Activated CD4-positive, alpha-beta T cell treated with anti-CD3 and anti-CD28 coated beads for 36 hours (primary cell): ENCODE measurements around the gene NIT1. TPM values are rescaled to one million over a fixed set of nuclear protein-coding genes. Genes with fewer than 3 reads are reported as not detected.

Source experiments
- ATAC-seq: fragments of 200-7000 bp; cut with Tn5 transposase; one replicate; pipeline ENCODE4 v1.10.0; 2021; ENCODE audit warnings: mild to moderate bottlenecking, moderate library complexity
- CTCF ChIA-PET: fragments of 350-600 bp; sonication (Branson Sonifier 250); formaldehyde crosslinking; loops from one replicate; lab custom pipeline; 2021; ENCODE audit warnings: antibody characterized with exemption; lab: Charles Lee
- POLR2A ChIA-PET: fragments of 350-600 bp; sonication (Branson Sonifier 250); formaldehyde crosslinking; loops from one replicate; lab custom pipeline; 2021; ENCODE audit warnings: antibody characterized with exemption, inconsistent platforms; lab: Charles Lee
- DNase-seq: peaks from one replicate; pipeline ENCODE4 v3.0.0-alpha.2; 2020
- H3K27ac Mint-ChIP-seq: one replicate; pipeline ENCODE4 v1.8.0; 2021; ENCODE audit warnings: mixed read lengths
- H3K27me3 Mint-ChIP-seq: one replicate; pipeline ENCODE4 v1.8.0; 2021; ENCODE audit warnings: mixed read lengths
- H3K36me3 Mint-ChIP-seq: one replicate; pipeline ENCODE4 v1.8.0; 2021; ENCODE audit warnings: low read depth, mixed read lengths
- H3K4me1 Mint-ChIP-seq: one replicate; pipeline ENCODE4 v1.8.0; 2021; ENCODE audit warnings: mixed read lengths
- H3K4me3 Mint-ChIP-seq: one replicate; pipeline ENCODE4 v1.8.0; 2021; ENCODE audit warnings: mild to moderate bottlenecking, moderate library complexity, mixed read lengths
- H3K9me3 Mint-ChIP-seq: one replicate; pipeline ENCODE4 v1.8.0; 2021; ENCODE audit warnings: low read depth, mixed read lengths
- intact Hi-C, 2 experiments: fragments of 100-400 bp; cut with DNase I in 1 of 2; cut with micrococcal nuclease in 1 of 2; formaldehyde crosslinking; loops; one replicate each; pipeline versions ENCODE4 v1.14.2 to v1.15.1; 2022 to 2024; cut with DNase I, micrococcal nuclease
- total RNA-seq, 2 experiments: library from RNA; stranded (reverse); gene quantifications; one replicate each; pipeline ENCODE4 v1.2.3, GENCODE V29; 2021

NIT1 gene
- total RNA-seq, 2 experiments from 2014 or later: 58.2 to 62.1 TPM

DNA sequence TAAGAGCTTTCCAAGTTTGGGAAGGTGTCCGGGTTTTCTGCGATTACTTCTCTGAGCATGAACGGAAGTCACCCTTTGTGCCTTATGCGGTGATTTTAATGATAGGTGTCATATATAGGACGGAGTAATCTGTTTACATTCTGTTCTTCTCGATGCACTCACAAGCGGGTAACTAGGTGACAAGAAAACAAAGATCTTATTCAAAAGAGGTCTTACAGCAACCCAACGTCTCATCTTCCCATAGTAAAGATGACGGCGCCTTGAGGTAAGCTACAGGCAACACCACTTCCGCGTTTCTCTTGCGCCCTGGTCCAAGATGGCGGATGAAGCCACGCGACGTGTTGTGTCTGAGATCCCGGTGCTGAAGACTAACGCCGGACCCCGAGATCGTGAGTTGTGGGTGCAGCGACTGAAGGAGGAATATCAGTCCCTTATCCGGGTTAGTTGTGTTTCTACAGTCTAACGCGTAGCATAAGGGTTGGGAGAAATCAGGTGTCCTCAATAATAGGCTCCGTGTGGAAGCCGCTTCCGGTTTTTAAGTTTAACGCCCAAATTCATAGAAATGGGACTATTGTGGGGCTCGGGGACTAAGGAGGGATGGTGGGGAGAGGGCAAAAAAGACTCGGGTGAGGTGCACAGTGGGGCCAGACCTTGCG lies 35.9 kb downstream of the NIT1 start, which contains the start of gene UFC1:
TSS of gene UFC1 (plus strand) at position 297 of the 656 bp plus-strand sequence. CDS start at position 317, 20 bp downstream.
- ChIA-PET POLR2A (interaction anchor here (0.5 to 2.6 kb wide), 8 partner anchors 12 to 244 kb away, joined by 3 to 13 read pairs (median 5); partner anchors contain the start of genes ARHGAP30, DEDD, NIT1 and PFDN2), CTCF (interaction anchor here (0.8 to 2.7 kb wide), 9 partner anchors 12 to 228 kb away, joined by 3 to 14 read pairs (median 5); partner anchors contain the start of genes DEDD, NIT1, PFDN2 and PPOX)
- Mint-ChIP-seq H3K4me1 (peaks cover 19% of the 10 kb centered on the region), H3K9me3 (no peaks in the 10 kb centered on the region), H3K36me3 (peaks cover 11% of the 10 kb centered on the region), H3K4me3 (peak within 1 kb of the TSS; percentile 94), H3K27me3 (no peaks in the 10 kb centered on the region), H3K27ac (peak within 1 kb of the TSS; percentile 99)
- DNase-seq (peak; percentile 89), ATAC-seq (peak; percentile 98)
- intact Hi-C loops: loop anchor here (1.0 to 5.0 kb wide), 6 partner anchors 21 to 107 kb away; partner anchors contain the start of genes DEDD (in 2 of the 2), ARHGAP30 (in 1 of the 2), NIT1 (in 1 of the 2) and PFDN2 (in 1 of the 2)

DNA sequence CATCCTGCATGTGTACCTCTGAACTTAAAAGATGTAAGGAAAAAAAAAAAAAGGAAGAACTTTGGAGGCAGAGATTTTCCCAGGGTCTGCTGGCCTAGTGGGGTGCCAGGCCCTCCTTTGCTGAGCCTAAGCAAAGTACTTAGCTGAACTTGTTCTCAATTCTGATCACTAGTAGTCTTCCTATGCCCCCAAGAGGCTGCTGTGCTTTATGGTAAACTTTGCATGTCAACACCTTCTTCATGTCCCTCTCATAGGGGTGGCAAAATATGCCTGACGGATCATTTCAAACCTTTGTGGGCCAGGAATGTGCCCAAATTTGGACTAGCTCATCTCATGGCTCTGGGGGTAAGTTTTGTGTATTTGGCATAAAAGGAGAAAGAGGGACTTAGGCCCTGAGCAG lies 40.0 kb downstream of the NIT1 start:
- POLR2A ChIA-PET: interaction anchor here (0.6 to 1.1 kb wide), 2 partner anchors 9 to 28 kb away, joined by 4 to 10 read pairs; partner anchors contain the start of gene PPOX
- peaks cover 30% of the 10 kb centered on the region for H3K36me3 Mint-ChIP-seq
- CTCF ChIA-PET: interaction anchor here (0.7 to 1.7 kb wide), 7 partner anchors 8 to 213 kb away, joined by 3 to 11 read pairs (median 4); partner anchors contain the start of gene PPOX
- no peak overlapping the region for H3K27ac Mint-ChIP-seq
- intact Hi-C loops: loop anchor here (2.0 kb wide), 3 partner anchors 19 to 89 kb away; partner anchors contain the start of genes ARHGAP30 (in 1 of the 2), B4GALT3 (in 1 of the 2), NIT1 (in 1 of the 2) and PFDN2 (in 1 of the 2)
- H3K4me1 Mint-ChIP-seq: peaks cover 48% of the 10 kb centered on the region
- H3K9me3 Mint-ChIP-seq: no peaks in the 10 kb centered on the region
- ATAC-seq (no peak), DNase-seq (no peak)
- no peak overlapping the region for H3K4me3 Mint-ChIP-seq
- no peaks in the 10 kb centered on the region for H3K27me3 Mint-ChIP-seq

DNA sequence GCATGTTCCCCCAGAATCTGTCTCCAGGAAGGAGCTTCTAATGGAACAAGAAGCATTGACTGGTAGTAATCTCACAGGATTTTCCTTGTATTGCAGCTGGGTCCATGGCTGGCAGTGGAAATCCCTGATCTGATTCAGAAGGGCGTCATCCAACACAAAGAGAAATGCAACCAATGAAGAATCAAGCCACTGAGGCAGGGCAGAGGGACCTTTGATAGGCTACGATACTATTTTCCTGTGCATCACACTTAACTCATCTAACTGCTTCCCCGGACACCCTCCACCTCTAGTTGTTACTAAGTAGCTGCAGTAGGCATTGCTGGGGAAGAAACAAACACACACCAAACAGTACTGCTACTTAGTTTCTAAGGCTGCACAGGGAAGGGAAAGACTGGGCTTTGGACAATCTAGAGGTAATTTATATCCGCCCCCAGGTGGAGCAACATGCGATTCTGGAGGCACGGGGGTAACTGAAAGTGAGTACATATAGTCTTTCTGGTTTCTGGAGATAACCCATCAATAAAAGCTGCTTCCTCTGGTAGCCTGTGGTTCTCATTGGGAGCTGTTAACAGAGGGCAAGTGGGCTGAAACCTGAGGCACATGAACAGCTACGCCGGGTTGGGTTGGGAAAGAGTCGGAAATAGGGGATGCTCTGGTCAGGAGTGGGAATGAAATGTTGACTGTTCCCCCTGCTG lies 40.6 kb downstream of the NIT1 start:
- ChIA-PET POLR2A (interaction anchor here (0.6 kb wide), 2 partner anchors 28 to 231 kb away, joined by 3 to 10 read pairs; no protein-coding TSS in a partner anchor), CTCF (interaction anchor here (0.8 to 1.7 kb wide), 5 partner anchors 8 to 212 kb away, joined by 3 to 11 read pairs (median 4); partner anchors contain the start of gene PPOX)
- H3K4me1 Mint-ChIP-seq: peaks cover 49% of the 10 kb centered on the region
- peak overlapping the region; percentile 79 for H3K4me3 Mint-ChIP-seq
- peaks cover 36% of the 10 kb centered on the region for H3K36me3 Mint-ChIP-seq
- peak overlapping the region; percentile 81 for H3K27ac Mint-ChIP-seq
- ATAC-seq (no peak), DNase-seq (no peak)
- H3K27me3 Mint-ChIP-seq: no peaks in the 10 kb centered on the region
- H3K9me3 Mint-ChIP-seq: no peaks in the 10 kb centered on the region
- intact Hi-C loops: loop anchor here (1.0 to 2.0 kb wide), 9 partner anchors 18 to 112 kb away; partner anchors contain the start of genes B4GALT3 (in 2 of the 2), NIT1 (in 2 of the 2), PFDN2 (in 2 of the 2) and ARHGAP30 (in 1 of the 2)

DNA sequence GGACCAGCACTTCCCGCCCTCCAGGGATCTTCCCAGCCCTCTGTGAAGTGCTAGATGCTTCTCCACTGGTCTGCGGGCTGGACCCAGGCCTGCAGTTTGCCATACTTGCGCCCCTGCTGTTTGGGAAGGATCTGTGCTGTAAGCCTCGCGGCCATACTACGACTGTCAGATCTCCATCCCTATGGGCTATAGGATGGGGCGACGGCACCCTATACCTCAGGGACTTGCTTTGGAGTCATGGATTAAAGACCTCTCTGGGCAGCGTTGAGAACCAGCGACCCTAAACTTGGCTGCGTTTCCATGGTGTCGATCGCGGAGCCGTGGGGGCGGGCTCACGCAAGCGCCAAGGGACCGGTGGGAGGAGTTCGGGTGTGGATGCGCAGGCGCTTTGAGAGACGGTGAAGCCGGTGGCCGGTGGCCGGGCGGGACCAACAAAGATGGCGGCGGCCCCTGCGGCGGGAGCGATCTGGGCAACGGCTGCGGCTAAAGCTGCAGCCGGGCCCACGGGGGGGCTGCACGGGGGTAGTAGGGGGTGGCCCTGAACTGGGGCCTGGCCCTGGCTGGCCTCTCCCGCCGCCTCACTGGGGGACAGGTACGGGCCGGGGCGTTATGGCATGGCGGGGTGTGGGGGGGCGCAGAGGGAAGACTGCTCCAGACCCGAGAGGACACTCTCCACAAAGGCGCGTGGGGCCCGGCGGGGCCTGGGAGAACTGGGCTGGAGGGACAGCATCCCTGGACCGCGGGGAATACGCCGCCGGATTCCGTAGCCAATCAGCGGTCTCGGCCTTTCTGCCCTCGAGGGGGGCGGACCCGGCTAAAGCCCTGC lies 41.4 kb downstream of the NIT1 start, which contains the start of gene USP21:
TSS of gene USP21 (plus strand) at position 414 of the 826 bp plus-strand sequence. CDS start 1,141 bp downstream, outside the sequence.
- ChIA-PET CTCF (no interaction called here), POLR2A (interaction anchor here (0.7 kb wide), 1 partner anchor 12 kb away, joined by 3 read pairs; no protein-coding TSS in a partner anchor)
- ATAC-seq (peak; percentile 96), DNase-seq (peak; percentile 95)
- Mint-ChIP-seq H3K9me3 (no peaks in the 10 kb centered on the region), H3K4me1 (peaks cover 50% of the 10 kb centered on the region), H3K27me3 (no peaks in the 10 kb centered on the region), H3K4me3 (peak within 1 kb of the TSS; percentile 79), H3K36me3 (peaks cover 40% of the 10 kb centered on the region), H3K27ac (peak within 1 kb of the TSS; percentile 82)
- intact Hi-C loops: loop anchor here (1.0 to 2.0 kb wide), 9 partner anchors 18 to 113 kb away; partner anchors contain the start of genes B4GALT3 (in 2 of the 2), NIT1 (in 2 of the 2), PFDN2 (in 2 of the 2) and ARHGAP30 (in 1 of the 2)

DNA sequence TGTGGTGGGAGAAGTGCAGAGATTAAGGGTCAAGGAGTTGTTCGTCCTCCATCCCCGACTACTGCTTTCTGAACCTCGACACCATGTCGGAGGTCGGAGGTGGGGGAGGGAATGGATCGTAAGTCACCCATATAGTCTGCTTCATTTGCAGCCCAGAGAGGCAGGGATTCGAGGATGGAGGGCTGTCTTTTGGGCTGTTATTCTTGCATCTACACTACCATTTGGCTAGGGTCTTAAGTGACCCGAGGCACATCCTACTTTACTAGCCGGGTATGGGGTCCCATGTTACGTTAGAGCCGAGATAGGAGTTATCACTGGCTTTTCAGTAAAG lies 42.0 kb downstream of the NIT1 start:
- DNase-seq (no peak), ATAC-seq (no peak)
- intact Hi-C loops: loop anchor here (1.0 to 2.0 kb wide), 9 partner anchors 17 to 114 kb away; partner anchors contain the start of genes B4GALT3 (in 2 of the 2), NIT1 (in 2 of the 2), PFDN2 (in 2 of the 2) and ARHGAP30 (in 1 of the 2)
- peaks cover 43% of the 10 kb centered on the region for H3K36me3 Mint-ChIP-seq
- ChIA-PET CTCF (no interaction called here), POLR2A (interaction anchor here (0.5 to 0.7 kb wide), 2 partner anchors 12 to 59 kb away, joined by 3 read pairs; no protein-coding TSS in a partner anchor)
- peak overlapping the region; percentile 79 for H3K4me3 Mint-ChIP-seq
- no peaks in the 10 kb centered on the region for H3K9me3 Mint-ChIP-seq
- H3K27me3 Mint-ChIP-seq: no peaks in the 10 kb centered on the region
- peak overlapping the region; percentile 82 for H3K27ac Mint-ChIP-seq
- H3K4me1 Mint-ChIP-seq: peaks cover 49% of the 10 kb centered on the region

DNA sequence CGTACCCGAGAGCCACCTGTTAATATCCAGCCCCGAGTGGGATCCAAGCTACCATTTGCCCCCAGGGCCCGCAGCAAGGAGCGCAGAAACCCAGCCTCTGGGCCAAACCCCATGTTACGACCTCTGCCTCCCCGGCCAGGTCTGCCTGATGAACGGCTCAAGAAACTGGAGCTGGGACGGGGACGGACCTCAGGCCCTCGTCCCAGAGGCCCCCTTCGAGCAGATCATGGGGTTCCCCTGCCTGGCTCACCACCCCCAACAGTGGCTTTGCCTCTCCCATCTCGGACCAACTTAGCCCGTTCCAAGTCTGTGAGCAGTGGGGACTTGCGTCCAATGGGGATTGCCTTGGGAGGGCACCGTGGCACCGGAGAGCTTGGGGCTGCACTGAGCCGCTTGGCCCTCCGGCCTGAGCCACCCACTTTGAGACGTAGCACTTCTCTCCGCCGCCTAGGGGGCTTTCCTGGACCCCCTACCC lies 42.8 kb downstream of the NIT1 start:
- ChIA-PET CTCF (no interaction called here), POLR2A (interaction anchor here (0.5 to 0.7 kb wide), 2 partner anchors 59 to 447 kb away, joined by 3 to 4 read pairs; no protein-coding TSS in a partner anchor)
- Mint-ChIP-seq H3K36me3 (peaks cover 47% of the 10 kb centered on the region), H3K27ac (no peak overlapping the region), H3K27me3 (no peaks in the 10 kb centered on the region), H3K4me1 (peaks cover 49% of the 10 kb centered on the region), H3K4me3 (peak overlapping the region; percentile 79), H3K9me3 (no peaks in the 10 kb centered on the region)
- intact Hi-C loops: no loop called here
- ATAC-seq (no peak), DNase-seq (no peak)

DNA sequence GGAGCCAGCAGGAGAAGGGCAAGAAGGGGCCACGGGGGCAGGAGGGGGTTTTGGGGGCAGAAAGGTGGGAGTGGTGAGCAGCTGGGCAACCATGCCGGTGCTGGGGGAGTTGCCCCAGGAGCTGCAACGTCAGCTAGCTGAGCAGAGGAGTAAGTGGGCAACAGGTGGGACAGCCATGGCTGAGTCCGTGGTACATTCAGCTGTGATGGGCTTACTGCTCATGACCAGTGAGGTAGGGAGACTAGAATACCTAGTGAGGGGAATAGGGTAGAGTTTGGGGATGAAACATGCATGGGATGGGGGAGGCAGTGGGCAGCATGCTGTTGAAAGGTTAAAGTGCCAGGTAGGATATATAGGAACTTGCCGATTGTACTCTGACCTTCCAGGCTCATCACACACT lies 43.7 kb downstream of the NIT1 start:
- peaks cover 49% of the 10 kb centered on the region for H3K4me1 Mint-ChIP-seq
- H3K27ac Mint-ChIP-seq: peak overlapping the region; percentile 42
- POLR2A ChIA-PET: interaction anchor here (0.7 kb wide), 1 partner anchor 37 kb away, joined by 4 read pairs; no protein-coding TSS in a partner anchor
- CTCF ChIA-PET: interaction anchor here (1.6 to 1.8 kb wide), 2 partner anchors 15 to 20 kb away, joined by 3 to 5 read pairs; partner anchors contain the start of gene B4GALT3
- intact Hi-C loops: no loop called here
- no peak for ATAC-seq
- no peaks in the 10 kb centered on the region for H3K9me3 Mint-ChIP-seq
- H3K27me3 Mint-ChIP-seq: no peaks in the 10 kb centered on the region
- peaks cover 47% of the 10 kb centered on the region for H3K36me3 Mint-ChIP-seq
- DNase-seq: no peak
- H3K4me3 Mint-ChIP-seq: no peak overlapping the region

DNA sequence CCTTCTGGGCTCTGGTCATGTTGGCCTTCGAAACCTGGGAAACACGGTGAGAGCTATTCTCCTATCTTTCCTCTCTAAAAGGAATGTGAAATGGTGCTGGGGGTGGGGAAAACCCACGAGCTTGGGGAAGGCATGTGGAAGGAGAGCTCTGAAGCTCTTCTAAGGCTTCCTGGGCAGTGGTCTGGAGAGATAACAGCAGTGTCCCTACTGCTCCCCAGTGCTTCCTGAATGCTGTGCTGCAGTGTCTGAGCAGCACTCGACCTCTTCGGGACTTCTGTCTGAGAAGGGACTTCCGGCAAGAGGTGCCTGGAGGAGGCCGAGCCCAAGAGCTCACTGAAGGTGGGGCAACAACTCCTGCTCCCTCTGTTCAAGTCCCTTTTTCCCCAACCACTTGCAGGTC lies 44.1 kb downstream of the NIT1 start:
- Mint-ChIP-seq H3K9me3 (no peaks in the 10 kb centered on the region), H3K4me1 (peaks cover 50% of the 10 kb centered on the region), H3K4me3 (no peak overlapping the region), H3K36me3 (peaks cover 46% of the 10 kb centered on the region), H3K27ac (peak overlapping the region; percentile 42), H3K27me3 (no peaks in the 10 kb centered on the region)
- intact Hi-C loops: no loop called here
- ChIA-PET POLR2A (no interaction called here), CTCF (interaction anchor here (0.7 to 1.8 kb wide), 3 partner anchors 15 to 41 kb away, joined by 3 to 5 read pairs (median 3); partner anchors contain the start of genes B4GALT3 and NDUFS2)
- no peak for ATAC-seq
- no peak for DNase-seq

DNA sequence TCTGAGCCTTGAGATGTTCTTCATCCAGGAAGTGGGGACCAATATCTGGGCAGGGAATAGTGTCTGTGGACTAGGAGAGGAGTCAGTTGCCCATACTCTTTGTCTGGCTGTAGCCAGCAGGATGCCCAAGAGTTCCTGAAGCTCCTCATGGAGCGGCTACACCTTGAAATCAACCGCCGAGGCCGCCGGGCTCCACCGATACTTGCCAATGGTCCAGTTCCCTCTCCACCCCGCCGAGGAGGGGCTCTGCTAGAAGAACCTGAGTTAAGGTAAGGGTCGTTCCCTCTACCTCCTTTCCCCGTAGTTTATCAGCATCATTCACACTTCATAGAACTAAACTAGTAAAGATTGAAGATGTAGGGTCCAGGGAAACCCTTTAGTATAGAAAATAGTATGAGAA lies 44.9 kb downstream of the NIT1 start:
- peaks cover 40% of the 10 kb centered on the region for H3K36me3 Mint-ChIP-seq
- ATAC-seq (no peak), DNase-seq (no peak)
- POLR2A ChIA-PET: no interaction called here
- CTCF ChIA-PET: interaction anchor here (0.6 to 1.8 kb wide), 4 partner anchors 14 to 40 kb away, joined by 3 to 5 read pairs (median 3); partner anchors contain the start of genes B4GALT3 and NDUFS2
- H3K27ac Mint-ChIP-seq: no peak overlapping the region
- no peaks in the 10 kb centered on the region for H3K27me3 Mint-ChIP-seq
- intact Hi-C loops: no loop called here
- peaks cover 54% of the 10 kb centered on the region for H3K4me1 Mint-ChIP-seq
- H3K9me3 Mint-ChIP-seq: no peaks in the 10 kb centered on the region
- H3K4me3 Mint-ChIP-seq: no peak overlapping the region

DNA sequence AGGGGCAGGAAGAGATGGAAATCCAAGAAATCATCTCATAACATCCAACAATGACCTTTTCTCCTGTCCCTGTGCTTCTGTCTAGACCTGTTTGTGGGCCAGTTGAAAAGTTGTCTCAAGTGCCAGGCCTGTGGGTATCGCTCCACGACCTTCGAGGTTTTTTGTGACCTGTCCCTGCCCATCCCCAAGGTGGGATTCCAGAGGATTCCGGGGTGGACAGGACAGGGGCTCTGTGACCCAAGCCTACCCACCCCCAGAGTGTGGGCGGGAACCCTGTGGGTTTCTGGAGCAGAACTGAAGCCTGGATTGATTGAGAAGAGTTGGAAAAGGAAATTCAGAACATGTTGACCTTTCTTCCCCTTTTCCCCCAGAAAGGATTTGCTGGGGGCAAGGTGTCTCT lies 45.9 kb downstream of the NIT1 start:
- ChIA-PET CTCF (no interaction called here), POLR2A (interaction anchor here (0.6 kb wide), 1 partner anchor 42 kb away, joined by 3 read pairs; no protein-coding TSS in a partner anchor)
- Mint-ChIP-seq H3K4me3 (no peak overlapping the region), H3K36me3 (peaks cover 37% of the 10 kb centered on the region), H3K4me1 (peaks cover 57% of the 10 kb centered on the region), H3K27ac (no peak overlapping the region), H3K27me3 (no peaks in the 10 kb centered on the region), H3K9me3 (no peaks in the 10 kb centered on the region)
- no peak for DNase-seq
- no peak for ATAC-seq
- intact Hi-C loops: no loop called here
